Mesodermal cell (in vitro differentiated cells): ENCODE results near the gene NODAL.

ENCODE experiments used
- H3K27ac ChIP-seq: 2 replicates; pipeline ENCODE4 v1.7.0; 2013; ENCODE audit warnings: mild to moderate bottlenecking, low read depth, low read length, moderate library complexity; ENCODE audit not compliant: severe bottlenecking
- H3K36me3 ChIP-seq: 2 replicates; pipeline ENCODE4 v1.7.1; 2013; ENCODE audit warnings: mild to moderate bottlenecking, low read length, moderate library complexity; ENCODE audit not compliant: control insufficient read depth, insufficient read depth
- H3K4me1 ChIP-seq: one replicate; pipeline ENCODE4 v1.7.1; 2013; ENCODE audit warnings: mild to moderate bottlenecking, low read length; ENCODE audit not compliant: insufficient read depth, control insufficient read depth, poor library complexity, severe bottlenecking
- H3K4me3 ChIP-seq: 2 replicates; pipeline ENCODE4 v1.7.0; 2013; ENCODE audit warnings: low read length, control low read depth, mild to moderate bottlenecking; ENCODE audit not compliant: insufficient read depth, poor library complexity, severe bottlenecking; ENCODE audit errors: extremely low read depth
- H3K9me3 ChIP-seq: 2 replicates; pipeline ENCODE4 v1.7.1; 2013; ENCODE audit warnings: mild to moderate bottlenecking, low read length, moderate library complexity; ENCODE audit not compliant: control insufficient read depth
- WGBS, 2 experiments: methylation state at CpG; one replicate each; pipeline ENCODE4 v1.1.5; 2013; ENCODE audit warnings: missing lambda C conversion rate in 2 of 2; ENCODE audit not compliant: insufficient coverage in 2 of 2; 5-methylcytosine and 5-hydroxymethylcytosine counted together

NODAL gene

GRCh38 chr10:70430493-70431445 lies 10.7 kb downstream of the NODAL start:
- Histone ChIP-seq H3K4me1 (peaks cover 8% of the 10 kb centered on the region), H3K9me3 (no peaks in the 10 kb centered on the region), H3K36me3 (peaks cover 56% of the 10 kb centered on the region), H3K4me3 (no peak overlapping the region), H3K27ac (peak overlapping the region; percentile 29)
- WGBS, 2 experiments, result 88% methylated on average over 4 to 5 of the region's 6 CpGs

- Histone ChIP-seq H3K36me3 (peaks cover 95% of the 10 kb centered on the region), H3K4me3 (no peak overlapping the region), H3K9me3 (no peaks in the 10 kb centered on the region), H3K4me1 (peaks cover 5% of the 10 kb centered on the region), H3K27ac (no peak overlapping the region)
- WGBS, 2 experiments, result 98 to 100% methylated on average over 3 of the region's 3 CpGs
Measured at GRCh38 chr10:70426823-70427222, 14.7 kb downstream of the NODAL start.

GRCh38 chr10:70425096-70425495 lies 16.4 kb downstream of the NODAL start:
- 96 to 100% methylated on average over 3 of the region's 3 CpGs for WGBS, 2 experiments
- Histone ChIP-seq H3K4me1 (no peaks in the 10 kb centered on the region), H3K27ac (no peak overlapping the region), H3K4me3 (no peak overlapping the region), H3K9me3 (no peaks in the 10 kb centered on the region), H3K36me3 (peaks cover 99% of the 10 kb centered on the region)

GRCh38 chr10:70424320-70424719 lies 17.2 kb downstream of the NODAL start:
- Histone ChIP-seq H3K36me3 (peaks cover 99% of the 10 kb centered on the region), H3K27ac (no peak overlapping the region), H3K4me3 (no peak overlapping the region), H3K9me3 (no peaks in the 10 kb centered on the region), H3K4me1 (no peaks in the 10 kb centered on the region)
- WGBS, 2 experiments, result 80 to 93% methylated on average over 1 to 2 of the region's 3 CpGs

- no peak overlapping the region for H3K4me3 ChIP-seq
- peaks cover 12% of the 10 kb centered on the region for H3K4me1 ChIP-seq
- peaks cover 56% of the 10 kb centered on the region for H3K36me3 ChIP-seq
- WGBS, 2 experiments, result 94 to 95% methylated on average over 2 of the region's 3 CpGs
- H3K27ac ChIP-seq, result no peak overlapping the region
- H3K9me3 ChIP-seq, result no peaks in the 10 kb centered on the region
Measured at GRCh38 chr10:70418713-70419112, 22.8 kb downstream of the NODAL start.

GRCh38 chr10:70418229-70418628 lies 23.3 kb downstream of the NODAL start:
- 100% methylated on average over 1 of the region's 1 CpG; no CpG with 5 or more reads in 1 of the 2 experiments for WGBS, 2 experiments

GRCh38 chr10:70417568-70417967 lies 23.9 kb downstream of the NODAL start:
- H3K36me3 ChIP-seq, result peaks cover 45% of the 10 kb centered on the region
- no CpG with 5 or more reads among the region's 1 CpG for WGBS, 2 experiments
- no peak overlapping the region for H3K4me3 ChIP-seq
- H3K27ac ChIP-seq, result no peak overlapping the region
- peaks cover 12% of the 10 kb centered on the region for H3K4me1 ChIP-seq
- H3K9me3 ChIP-seq, result no peaks in the 10 kb centered on the region

More at GRCh38 chr10:70418229-70418628, 23.3 kb downstream of the NODAL start:
- H3K4me3 ChIP-seq, result no peak overlapping the region
- H3K27ac ChIP-seq, result no peak overlapping the region
- H3K4me1 ChIP-seq, result peaks cover 12% of the 10 kb centered on the region
- no peaks in the 10 kb centered on the region for H3K9me3 ChIP-seq
- H3K36me3 ChIP-seq, result peaks cover 51% of the 10 kb centered on the region

GRCh38 chr10:70412356-70412755 lies 29.1 kb downstream of the NODAL start:
- H3K27ac ChIP-seq, result no peak overlapping the region
- H3K36me3 ChIP-seq, result peaks cover 47% of the 10 kb centered on the region
- no CpG with 5 or more reads among the region's 4 CpGs for WGBS, 2 experiments
- H3K9me3 ChIP-seq, result no peaks in the 10 kb centered on the region
- no peak overlapping the region for H3K4me3 ChIP-seq
- peaks cover 12% of the 10 kb centered on the region for H3K4me1 ChIP-seq

- no peaks in the 10 kb centered on the region for H3K9me3 ChIP-seq
- no peak overlapping the region for H3K27ac ChIP-seq
- peaks cover 54% of the 10 kb centered on the region for H3K36me3 ChIP-seq
- H3K4me1 ChIP-seq, result peaks cover 12% of the 10 kb centered on the region
- no CpG with 5 or more reads among the region's 1 CpG for WGBS, 2 experiments
- H3K4me3 ChIP-seq, result no peak overlapping the region
Measured at GRCh38 chr10:70410608-70411007, 30.9 kb downstream of the NODAL start.

GRCh38 chr10:70409772-70410171 lies 31.7 kb downstream of the NODAL start:
- Histone ChIP-seq H3K4me3 (no peak overlapping the region), H3K27ac (no peak overlapping the region), H3K9me3 (no peaks in the 10 kb centered on the region), H3K36me3 (peaks cover 55% of the 10 kb centered on the region), H3K4me1 (peaks cover 15% of the 10 kb centered on the region)
- 80% methylated on average over 2 of the region's 3 CpGs; no CpG with 5 or more reads in 1 of the 2 experiments for WGBS, 2 experiments
